ENCODE measurements around the gene FLNC. TPM values are rescaled to one million over a fixed set of nuclear protein-coding genes. Genes with fewer than 3 reads are reported as not detected.

Gene FLNC
- total RNA-seq, 1 donor from 2014 or later = 11.7 TPM

GRCh38 chr7:128906766-128907559 lies 76.8 kb downstream of the FLNC start:
- peaks cover 11% of the 10 kb centered on the region for H3K4me1 ChIP-seq
- ATAC-seq (no peak), DNase-seq (no peak)
- H3K36me3 ChIP-seq = no peaks in the 10 kb centered on the region
- H3K27ac ChIP-seq = no peak overlapping the region
- H3K27me3 ChIP-seq (ENCODE audit: low read depth) = peaks cover 61% of the 10 kb centered on the region
- no peak overlapping the region for H3K4me3 ChIP-seq
- TF ChIP-seq CTCF (IDR thresholded peaks at IDR 0.05) = no peak
- no peaks in the 10 kb centered on the region for H3K9me3 ChIP-seq
- intact Hi-C loops (cut with DNase I) = no loop called here

Other genes starting within 250 kb of the FLNC start
- 3.4 TPM for gene GARIN1A, start 158.1 kb upstream of the FLNC start, total RNA-seq
- 84.6 TPM for gene CALU, start 91.0 kb upstream of the FLNC start, total RNA-seq
- gene OPN1SW, start 54.6 kb upstream of the FLNC start, total RNA-seq = not detected
- gene CCDC136, start 38.4 kb upstream of the FLNC start, total RNA-seq = 3.0 TPM
- 208 TPM for gene ATP6V1F, start 32.5 kb downstream of the FLNC start, total RNA-seq
- gene KCP, start 80.3 kb downstream of the FLNC start, total RNA-seq = 1.3 TPM
- gene IRF5, start 107.5 kb downstream of the FLNC start, total RNA-seq = 46.0 TPM
- gene TNPO3, start 224.7 kb downstream of the FLNC start, total RNA-seq = 37.0 TPM

Data from lower lobe of right lung (tissue), 2 donors.